EH (cell line): ENCODE data around the gene TACC2.
A peak's percentile ranks its signal among the peaks of the same experiment; 100 is the strongest.
"Not testable (repeated sequence)": the region's sequence is repeated elsewhere in the genome, so short reads cannot be mapped to it uniquely, and the experiment has no call there.

Source experiments
- DNase-seq: peaks from one replicate; pipeline ENCODE4 v3.0.0-alpha.2; 2015; ENCODE audit warnings: low read depth

The TACC2 gene

GRCh38 chr10:121978511-121978910 is 10.5 kb upstream of the TACC2 start:
- no peak for DNase-seq

GRCh38 chr10:121981346-121981745 is 7.6 kb upstream of the TACC2 start:
- no peak for DNase-seq

- no peak for DNase-seq
Observed at GRCh38 chr10:121983852-121984251, 5.1 kb upstream of the TACC2 start.

GRCh38 chr10:121984463-121984862 is 4.5 kb upstream of the TACC2 start:
- no peak for DNase-seq

GRCh38 chr10:121990015-121990677 is 1.2 kb downstream of the TACC2 start:
- no peak for DNase-seq

GRCh38 chr10:121991727-121992126 is 2.8 kb downstream of the TACC2 start:
- not testable (repeated sequence) for DNase-seq

GRCh38 chr10:121994429-121994941 is 5.5 kb downstream of the TACC2 start:
- DNase-seq = peak; percentile 12

GRCh38 chr10:121998462-121998861 is 9.5 kb downstream of the TACC2 start:
- DNase-seq = no peak

- DNase-seq = peak; percentile 17
Observed at GRCh38 chr10:121999301-121999700, 10.3 kb downstream of the TACC2 start.

GRCh38 chr10:122001698-122002097 is 12.7 kb downstream of the TACC2 start:
- no peak for DNase-seq

- no peak for DNase-seq
Observed at GRCh38 chr10:122007415-122007814, 18.5 kb downstream of the TACC2 start.

GRCh38 chr10:122010405-122011050 is 21.6 kb downstream of the TACC2 start:
- peak; percentile 4 for DNase-seq

- no peak for DNase-seq
Observed at GRCh38 chr10:122012731-122013130, 23.8 kb downstream of the TACC2 start.

- no peak for DNase-seq
Observed at GRCh38 chr10:122013311-122013780, 24.4 kb downstream of the TACC2 start.

- DNase-seq = no peak
Observed at GRCh38 chr10:122014652-122015248, 25.8 kb downstream of the TACC2 start.

- not testable (repeated sequence) for DNase-seq
Observed at GRCh38 chr10:122017926-122018325, 29.0 kb downstream of the TACC2 start.

GRCh38 chr10:122018491-122018890 is 29.5 kb downstream of the TACC2 start:
- no peak for DNase-seq

- DNase-seq = no peak
Observed at GRCh38 chr10:122018951-122019413, 30.0 kb downstream of the TACC2 start.

- DNase-seq = no peak
Observed at GRCh38 chr10:122019414-122019975, 30.5 kb downstream of the TACC2 start.

- DNase-seq = no peak
Observed at GRCh38 chr10:122020226-122020625, 31.3 kb downstream of the TACC2 start.

- DNase-seq = peak; percentile 33
Observed at GRCh38 chr10:122021379-122021778, 32.4 kb downstream of the TACC2 start.

GRCh38 chr10:122021828-122022227 is 32.9 kb downstream of the TACC2 start:
- no peak for DNase-seq

- no peak for DNase-seq
Observed at GRCh38 chr10:122022276-122022675, 33.3 kb downstream of the TACC2 start.
